Epithelial cell of proximal tubule (primary cell): ENCODE data around the gene OMP. TPM values are rescaled to one million over a fixed set of nuclear protein-coding genes. Genes with fewer than 3 reads are reported as not detected.

Experiments
- DNase-seq: peaks from one replicate; pipeline ENCODE4 v3.0.0-alpha.2; 2011; ENCODE audit warnings: low read depth
- H3K4me3 ChIP-seq: 2 replicates; pipeline ENCODE4 v1.5.1; 2011; ENCODE audit warnings: low read depth, mild to moderate bottlenecking, low read length
- CTCF ChIP-seq: conservative IDR thresholded peaks from 2 replicates; pipeline ENCODE4 v1.5.1; 2012; ENCODE audit warnings: low read depth, mild to moderate bottlenecking, low read length
- total RNA-seq: library from RNA; depleted of rRNA; stranded (reverse); fragments of >200 nt; gene quantifications from 2 replicates; pipeline ENCODE4 v1.2.3, GENCODE V29; 2015

OMP gene
- total RNA-seq, 1 donor from 2014 or later = not detected

DNA sequence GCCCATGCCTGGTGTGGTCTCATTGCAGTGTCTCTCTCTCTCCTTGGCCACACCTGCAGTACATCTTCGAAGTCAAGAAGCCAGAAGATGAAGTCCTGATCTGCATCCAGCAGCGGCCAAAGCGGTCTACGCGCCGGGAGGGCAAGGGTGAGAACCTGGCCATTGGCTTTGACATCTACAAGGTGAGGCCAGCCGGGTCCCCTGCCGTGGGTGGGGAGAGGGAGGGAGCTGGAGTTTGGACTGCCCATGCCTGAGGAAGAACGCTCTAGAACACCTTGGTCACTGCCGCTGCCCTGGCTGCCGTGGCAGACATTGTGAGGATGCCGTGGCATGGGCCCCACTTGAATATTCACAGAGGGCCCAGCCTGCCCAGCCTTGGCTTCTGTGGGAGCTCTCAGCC is 16.3 kb downstream of the OMP start:
- DNase-seq = no peak
- H3K4me3 ChIP-seq = no peak overlapping the region
- TF ChIP-seq CTCF = no peak

DNA sequence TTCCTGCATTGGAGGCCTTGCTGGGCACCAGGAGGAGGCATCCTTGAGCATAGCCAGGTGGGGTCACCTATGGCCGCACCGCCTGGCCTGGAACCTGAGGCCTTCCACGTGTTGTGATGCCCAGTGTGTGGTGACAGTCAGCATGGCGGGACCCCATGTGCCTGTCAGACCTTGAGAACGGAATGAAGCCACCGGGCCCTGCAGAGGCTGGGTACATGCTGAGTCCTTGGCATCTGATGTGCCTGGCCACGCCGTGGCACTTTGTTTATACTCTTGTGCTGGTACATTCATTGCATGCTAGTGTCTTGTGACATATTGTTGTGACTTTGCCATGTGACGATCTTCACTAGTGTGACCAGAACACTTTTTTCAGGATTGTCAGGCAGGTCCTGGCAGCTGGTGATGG is 16.9 kb downstream of the OMP start:
- DNase-seq = no peak
- H3K4me3 ChIP-seq = no peak overlapping the region
- no peak for TF ChIP-seq CTCF

DNA sequence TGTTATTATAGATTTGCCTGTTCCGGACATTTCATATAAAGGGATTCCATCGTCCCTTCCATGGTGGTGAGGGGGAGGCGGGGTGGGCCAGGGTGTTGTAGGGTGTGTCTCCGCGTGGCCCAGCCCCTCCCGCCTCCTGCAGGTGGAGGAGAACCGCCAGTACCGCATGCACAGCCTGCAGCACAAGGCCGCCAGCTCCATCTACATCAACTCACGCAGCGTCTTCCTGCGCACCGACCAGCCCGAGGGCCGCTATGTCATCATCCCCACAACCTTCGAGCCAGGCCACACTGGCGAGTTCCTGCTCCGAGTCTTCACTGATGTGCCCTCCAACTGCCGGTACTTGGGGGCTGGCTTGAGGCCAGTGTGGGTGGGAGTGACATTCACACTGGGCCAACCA is 17.9 kb downstream of the OMP start:
- DNase-seq = no peak
- no peak overlapping the region for H3K4me3 ChIP-seq
- TF ChIP-seq CTCF = no peak

DNA sequence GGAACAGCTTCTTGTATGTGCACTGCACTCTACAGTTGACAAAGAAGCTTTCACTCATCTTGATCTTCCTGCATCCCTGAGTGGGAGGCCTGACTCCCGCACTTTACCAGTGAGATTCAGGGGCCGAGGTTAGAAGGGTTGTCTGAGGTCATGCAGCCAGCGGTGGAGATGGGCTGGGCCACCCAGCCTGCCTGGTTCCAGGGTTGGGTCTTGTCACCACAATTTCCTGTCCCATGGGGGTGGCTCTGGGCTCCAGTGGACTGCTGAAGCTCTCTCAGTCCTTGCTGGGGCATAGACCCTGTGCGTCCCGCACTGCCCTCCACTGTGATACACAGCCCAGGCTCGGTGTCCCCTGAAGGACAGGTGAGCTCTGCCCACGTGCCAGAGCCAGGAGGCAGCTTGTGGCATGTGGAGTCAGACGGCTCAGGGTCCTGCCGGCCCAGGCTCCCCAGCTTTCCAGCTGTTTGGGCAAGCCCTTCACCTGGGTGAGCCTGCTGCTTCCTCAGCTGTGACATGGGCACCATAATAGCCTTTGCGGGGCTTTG is 18.5 kb downstream of the OMP start:
- no peak overlapping the region for H3K4me3 ChIP-seq
- TF ChIP-seq CTCF = no peak
- no peak for DNase-seq

DNA sequence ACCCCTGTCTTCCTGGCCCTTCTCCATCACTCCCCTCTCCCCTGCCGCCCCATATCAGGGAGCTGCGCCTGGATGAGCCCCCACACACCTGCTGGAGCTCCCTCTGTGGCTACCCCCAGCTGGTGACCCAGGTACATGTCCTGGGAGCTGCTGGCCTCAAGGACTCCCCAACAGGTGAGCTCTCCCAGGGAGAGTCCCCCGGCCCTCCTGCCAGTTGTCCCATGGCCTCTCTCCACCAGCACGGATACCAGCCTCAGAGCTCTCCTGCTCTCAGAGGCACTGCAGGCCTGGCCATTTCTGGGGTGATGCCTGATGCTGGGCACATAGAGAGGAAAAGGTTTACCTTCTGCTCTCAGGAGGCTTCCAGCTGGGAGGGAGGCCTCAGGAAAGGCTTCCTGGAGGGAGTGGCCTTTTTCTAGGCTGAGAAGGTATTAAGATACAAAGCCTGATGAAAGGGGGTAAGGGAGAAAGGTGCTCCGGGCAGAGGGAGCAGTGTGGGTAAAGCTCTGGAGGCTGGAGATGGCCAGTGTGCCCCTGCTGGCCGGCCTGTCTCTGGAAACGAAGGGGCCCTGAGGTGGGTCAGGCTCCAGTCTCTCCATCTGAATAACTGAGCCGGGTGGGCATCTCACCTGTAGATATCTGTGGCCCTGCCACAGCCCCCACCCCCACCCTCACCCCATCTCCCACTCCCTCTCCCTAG is 19.4 kb downstream of the OMP start:
- DNase-seq = no peak
- H3K4me3 ChIP-seq = no peak overlapping the region
- TF ChIP-seq CTCF = no peak

DNA sequence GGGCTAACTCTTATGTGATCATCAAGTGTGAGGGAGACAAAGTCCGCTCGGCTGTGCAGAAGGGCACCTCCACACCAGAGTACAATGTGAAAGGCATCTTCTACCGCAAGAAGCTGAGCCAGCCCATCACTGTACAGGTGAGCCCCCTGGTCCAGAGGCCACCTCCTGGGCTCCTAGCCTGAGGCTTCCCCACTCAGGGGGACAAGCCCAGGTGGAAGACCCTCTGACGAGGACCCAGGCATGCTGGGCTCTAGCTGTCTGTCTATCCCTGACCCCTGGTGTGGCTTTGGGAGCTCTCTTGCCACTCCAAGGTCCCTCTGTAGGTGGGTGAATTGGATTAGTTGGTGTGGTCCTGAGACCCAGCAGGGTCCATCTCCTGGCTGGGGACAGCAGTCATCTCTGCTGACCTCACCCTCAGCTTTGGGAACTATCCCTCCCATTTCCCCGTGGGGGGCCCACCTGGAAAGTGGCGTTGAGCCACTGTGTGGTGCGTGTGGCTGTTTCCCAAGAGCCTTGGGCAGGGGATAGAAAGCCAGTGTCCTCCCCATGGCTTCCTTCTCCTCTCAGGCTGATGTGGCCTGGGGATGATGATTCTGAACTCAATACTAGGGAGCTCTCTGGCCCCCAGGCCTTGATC is 20.1 kb downstream of the OMP start:
- H3K4me3 ChIP-seq = no peak overlapping the region
- TF ChIP-seq CTCF = no peak
- DNase-seq = no peak
